MM.1S (cell line): Measurements from ENCODE around the gene APLP2.

Source experiments
- DNase-seq: peaks from one replicate; pipeline ENCODE4 v3.0.0-alpha.2; 2015
- H2AFZ ChIP-seq: fragments of 300-600 bp; sonication (generic); 2 replicates; pipeline ENCODE4 v1.6.0; 2016; ENCODE audit warnings: antibody characterized with exemption, low read length
- H3F3A ChIP-seq: fragments of 300-600 bp; sonication (generic); 2 replicates; pipeline ENCODE4 v1.6.1; 2016; ENCODE audit warnings: mild to moderate bottlenecking, antibody characterized with exemption, low read length, moderate library complexity, mixed read lengths; ENCODE audit not compliant: insufficient read depth
- H3K27ac ChIP-seq: fragments of 300-600 bp; sonication (generic); 2 replicates; pipeline ENCODE4 v1.5.1; 2016; ENCODE audit warnings: mild to moderate bottlenecking, low read length
- H3K27me3 ChIP-seq: fragments of 300-600 bp; sonication (generic); replicated peaks from 2 replicates; pipeline ENCODE4 v1.6.0; 2016; ENCODE audit warnings: low read length; ENCODE audit not compliant: insufficient read depth
- H3K36me3 ChIP-seq: fragments of 300-600 bp; sonication (generic); replicated peaks from 2 replicates; pipeline ENCODE4 v1.6.1; 2016; ENCODE audit warnings: mild to moderate bottlenecking, low read length, mixed read lengths; ENCODE audit not compliant: insufficient read depth
- H3K4me1 ChIP-seq: fragments of 300-600 bp; sonication (generic); 2 replicates; pipeline ENCODE4 v1.6.1; 2016; ENCODE audit warnings: low read length, mixed read lengths
- H3K4me2 ChIP-seq: fragments of 300-600 bp; sonication (generic); 2 replicates; pipeline ENCODE4 v1.6.0; 2016; ENCODE audit warnings: low read depth, low read length
- H3K4me3 ChIP-seq: fragments of 300-600 bp; sonication (generic); 2 replicates; pipeline ENCODE4 v1.5.1; 2016; ENCODE audit warnings: low read length, mixed read lengths
- H3K79me2 ChIP-seq: fragments of 300-600 bp; sonication (generic); 2 replicates; pipeline ENCODE4 v1.6.1; 2016; ENCODE audit warnings: mixed run types, low read length, mixed read lengths
- H3K9ac ChIP-seq: fragments of 300-600 bp; sonication (generic); 2 replicates; pipeline ENCODE4 v1.6.1; 2016; ENCODE audit warnings: low read length, mixed read lengths
- H3K9me2 ChIP-seq: fragments of 300-600 bp; sonication (generic); replicated peaks from 2 replicates; pipeline ENCODE4 v1.6.1; 2016; ENCODE audit warnings: mild to moderate bottlenecking, low read length, mixed read lengths; ENCODE audit not compliant: insufficient read depth
- H3K9me3 ChIP-seq: fragments of 300-600 bp; sonication (generic); replicated peaks from 2 replicates; pipeline ENCODE4 v1.6.1; 2016; ENCODE audit warnings: mild to moderate bottlenecking, low read length, mixed read lengths; ENCODE audit not compliant: insufficient read depth
- H4K20me1 ChIP-seq: fragments of 300-600 bp; sonication (generic); 2 replicates; pipeline ENCODE4 v1.6.1; 2016; ENCODE audit warnings: mild to moderate bottlenecking, low read length, moderate library complexity, mixed read lengths; ENCODE audit not compliant: insufficient read depth
- EZH2 ChIP-seq: fragments of 300-600 bp; sonication (generic); optimal IDR thresholded peaks from 2 replicates; pipeline ENCODE3; 2017; ENCODE audit warnings: low read depth, mild to moderate bottlenecking, antibody characterized with exemption, low read length, mixed read lengths
- EZH2phosphoT487 ChIP-seq: fragments of 300-600 bp; sonication (generic); IDR thresholded peaks from 2 replicates; pipeline ENCODE4 v1.6.1; 2018; ENCODE audit warnings: antibody characterized with exemption, low read length
- TF ChIP-seq, protein P1 (sequence below): fragments of 300-600 bp; sonication (generic); IDR thresholded peaks from 2 replicates; pipeline ENCODE4 v1.5.1; 2016; ENCODE audit warnings: antibody characterized with exemption, low read length, mixed read lengths

The APLP2 gene

DNA sequence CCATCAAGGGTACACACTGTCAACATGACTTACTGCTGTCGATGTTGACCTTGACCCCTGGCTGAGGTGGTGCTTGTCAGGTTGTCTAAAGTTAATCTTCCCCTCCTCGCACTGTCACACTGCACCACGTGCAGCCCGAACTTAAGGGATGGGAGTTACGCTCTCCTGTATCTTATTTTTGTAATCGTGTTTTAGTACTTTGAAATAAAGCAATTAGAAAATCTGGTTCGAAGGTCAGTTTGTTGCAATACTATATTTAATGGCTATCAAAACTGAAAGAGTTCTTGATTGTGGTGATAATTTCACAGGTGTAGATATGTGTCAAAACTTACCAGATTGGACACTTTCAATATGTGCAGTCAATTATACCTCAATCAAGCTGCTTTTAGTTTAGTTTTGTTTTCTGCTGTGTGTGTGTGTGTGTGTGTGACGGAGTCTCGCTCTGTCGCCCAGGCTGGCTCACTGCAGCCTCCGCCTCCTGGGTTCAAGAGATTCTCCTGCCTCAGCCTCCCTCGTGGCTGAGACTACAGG is 79.2 kb downstream of the APLP2 start:
- Histone ChIP-seq H3K27ac (no peak overlapping the region), H3K27me3 (no peaks in the 10 kb centered on the region), H3K4me1 (peaks cover 22% of the 10 kb centered on the region), H3F3A (peaks cover 27% of the 10 kb centered on the region), H3K36me3 (no peaks in the 10 kb centered on the region), H3K9me2 (no peaks in the 10 kb centered on the region), H3K4me2 (no peak overlapping the region), H2AFZ (no peak overlapping the region), H3K9me3 (no peaks in the 10 kb centered on the region), H3K4me3 (no peak overlapping the region), H3K79me2 (no peaks in the 10 kb centered on the region), H3K9ac (no peak overlapping the region), H4K20me1 (no peaks in the 10 kb centered on the region)
- TF ChIP-seq, protein P1, sequence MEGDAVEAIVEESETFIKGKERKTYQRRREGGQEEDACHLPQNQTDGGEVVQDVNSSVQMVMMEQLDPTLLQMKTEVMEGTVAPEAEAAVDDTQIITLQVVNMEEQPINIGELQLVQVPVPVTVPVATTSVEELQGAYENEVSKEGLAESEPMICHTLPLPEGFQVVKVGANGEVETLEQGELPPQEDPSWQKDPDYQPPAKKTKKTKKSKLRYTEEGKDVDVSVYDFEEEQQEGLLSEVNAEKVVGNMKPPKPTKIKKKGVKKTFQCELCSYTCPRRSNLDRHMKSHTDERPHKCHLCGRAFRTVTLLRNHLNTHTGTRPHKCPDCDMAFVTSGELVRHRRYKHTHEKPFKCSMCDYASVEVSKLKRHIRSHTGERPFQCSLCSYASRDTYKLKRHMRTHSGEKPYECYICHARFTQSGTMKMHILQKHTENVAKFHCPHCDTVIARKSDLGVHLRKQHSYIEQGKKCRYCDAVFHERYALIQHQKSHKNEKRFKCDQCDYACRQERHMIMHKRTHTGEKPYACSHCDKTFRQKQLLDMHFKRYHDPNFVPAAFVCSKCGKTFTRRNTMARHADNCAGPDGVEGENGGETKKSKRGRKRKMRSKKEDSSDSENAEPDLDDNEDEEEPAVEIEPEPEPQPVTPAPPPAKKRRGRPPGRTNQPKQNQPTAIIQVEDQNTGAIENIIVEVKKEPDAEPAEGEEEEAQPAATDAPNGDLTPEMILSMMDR: no peak
- TF ChIP-seq EZH2 (no peak), EZH2phosphoT487 (no peak)
- no peak for DNase-seq

DNA sequence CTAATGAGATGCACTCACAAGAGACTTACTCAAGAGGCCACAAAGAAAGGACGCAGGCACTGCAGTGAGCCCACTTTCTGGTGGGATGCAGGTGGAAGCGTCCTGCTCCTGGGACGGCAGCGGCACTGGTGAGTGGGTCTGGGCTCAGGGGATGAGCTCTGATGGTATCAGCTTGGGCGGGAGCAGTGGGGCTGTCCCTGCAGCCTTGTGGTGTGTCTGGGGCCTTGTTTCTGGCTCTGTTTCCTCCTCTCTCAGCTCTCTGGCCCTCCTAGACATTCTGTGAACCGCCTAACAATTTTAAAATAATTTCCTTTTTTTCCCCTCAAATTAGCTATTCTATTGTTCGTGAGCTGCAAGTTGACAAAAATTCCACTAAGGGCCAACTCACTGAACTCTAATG is 81.1 kb downstream of the APLP2 start:
- Histone ChIP-seq H3K4me3 (no peak overlapping the region), H3K27me3 (no peaks in the 10 kb centered on the region), H3K4me1 (peaks cover 22% of the 10 kb centered on the region), H3K9ac (no peak overlapping the region), H3F3A (peaks cover 19% of the 10 kb centered on the region), H2AFZ (no peak overlapping the region), H3K79me2 (no peaks in the 10 kb centered on the region), H3K9me3 (no peaks in the 10 kb centered on the region), H3K4me2 (no peak overlapping the region), H3K9me2 (no peaks in the 10 kb centered on the region), H4K20me1 (no peaks in the 10 kb centered on the region), H3K27ac (no peak overlapping the region), H3K36me3 (no peaks in the 10 kb centered on the region)
- TF ChIP-seq EZH2 (no peak), EZH2phosphoT487 (no peak)
- TF ChIP-seq, protein P1: no peak
- DNase-seq: no peak

DNA sequence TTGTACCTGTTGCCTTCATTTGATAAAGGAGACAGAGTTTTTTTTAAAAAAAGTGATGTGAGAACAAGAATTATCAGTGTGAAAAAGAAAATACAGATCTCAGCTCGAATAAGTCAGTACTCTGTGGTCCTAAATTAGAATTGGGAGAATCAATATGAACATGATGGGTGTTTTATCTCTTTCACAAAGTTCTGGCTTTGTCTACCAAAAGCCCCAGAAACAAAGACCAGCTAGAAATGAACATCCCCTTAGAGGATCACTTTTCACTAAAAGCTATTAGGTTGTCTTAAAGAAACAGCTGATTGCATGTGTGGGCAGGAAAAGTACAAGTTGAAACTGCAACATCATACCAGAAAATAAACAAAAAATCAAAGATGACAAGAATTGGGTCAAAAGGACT is 81.5 kb downstream of the APLP2 start:
- peaks cover 18% of the 10 kb centered on the region for H3K4me1 ChIP-seq

More for the DNA sequence above, 81.5 kb downstream of the APLP2 start:
- no peak overlapping the region for H3K4me2 ChIP-seq
- H3K9ac ChIP-seq: no peak overlapping the region
- no peaks in the 10 kb centered on the region for H3K9me3 ChIP-seq
- no peaks in the 10 kb centered on the region for H3K27me3 ChIP-seq
- no peaks in the 10 kb centered on the region for H3K79me2 ChIP-seq
- no peak overlapping the region for H2AFZ ChIP-seq
- H3F3A ChIP-seq: peaks cover 15% of the 10 kb centered on the region
- no peak for DNase-seq
- no peaks in the 10 kb centered on the region for H3K36me3 ChIP-seq
- TF ChIP-seq EZH2: no peak
- no peak for TF ChIP-seq EZH2phosphoT487
- TF ChIP-seq, protein P1: no peak
- no peaks in the 10 kb centered on the region for H4K20me1 ChIP-seq
- H3K9me2 ChIP-seq: no peaks in the 10 kb centered on the region
- no peak overlapping the region for H3K4me3 ChIP-seq
- no peak overlapping the region for H3K27ac ChIP-seq
